ENCODE data around the gene PLEKHM2.

PLEKHM2 gene

GRCh38 chr1:15764890-15765289 lies 80.8 kb downstream of the PLEKHM2 start:
- Histone ChIP-seq H2AK5ac (ENCODE audit: low read depth, low read length) (no peak overlapping the region), H3K27ac (replicated peaks; ENCODE audit: low read length) (no peak overlapping the region), H2BK5ac (ENCODE audit: low read length) (peak overlapping the region; percentile 39), H2BK120ac (ENCODE audit: low read depth, low read length) (no peak overlapping the region), H3K4me2 (ENCODE audit: insufficient read depth, low read length, poor library complexity, severe bottlenecking) (no peak overlapping the region), H3K9me3 (replicated peaks in 1 of 2; ENCODE audit: control insufficient read depth in 2 of 2, insufficient read depth in 1 of 2, low read depth in 1 of 2, low read length in 2 of 2) (no peaks in the 10 kb centered on the region), H3K4ac (ENCODE audit: low read length) (no peak overlapping the region), H3K14ac (ENCODE audit: low read length) (peak overlapping the region; percentile 38), H2BK12ac (ENCODE audit: low read length) (no peak overlapping the region), H3K9ac (ENCODE audit: low read depth, low read length, poor library complexity) (peak overlapping the region; percentile 70), H2AFZ (ENCODE audit: low read length) (no peak overlapping the region), H3K36me3 (replicated peaks in 1 of 2; ENCODE audit: control insufficient read depth in 2 of 2, insufficient read depth in 2 of 2, low read length in 2 of 2) (peaks cover 11 to 28% of the 10 kb centered on the region in 2 donors), H3K79me1 (ENCODE audit: low read depth, low read length) (peaks cover 6% of the 10 kb centered on the region), H3K27me3 (ENCODE audit: control insufficient read depth in 3 of 3, insufficient read depth in 3 of 3, low read depth in 1 of 3, low read length in 3 of 3) (no peaks in the 10 kb centered on the region), H3K18ac (ENCODE audit: low read length) (peak overlapping the region; percentile 38), H2BK15ac (ENCODE audit: low read length) (no peak overlapping the region), H4K8ac (ENCODE audit: low read depth, low read length) (peak overlapping the region; percentile 17), H3K4me1 (ENCODE audit: control insufficient read depth in 2 of 2, insufficient read depth in 1 of 2, low read depth in 1 of 2, low read length in 2 of 2) (peaks cover 5 to 9% of the 10 kb centered on the region in 2 donors), H3K4me3 (ENCODE audit: low read length in 2 of 2) (no peak overlapping the region), H4K91ac (ENCODE audit: low read depth, low read length, poor library complexity) (no peak overlapping the region), H3K23ac (ENCODE audit: low read depth, low read length, poor library complexity) (no peak overlapping the region)
- no peak for DNase-seq (ENCODE audit: low spot score)
- no CpG with 5 or more reads among the region's 15 CpGs for WGBS, 2 donors (ENCODE audit: extremely low coverage in 2 of 2, insufficient read length in 2 of 2, insufficient replicate concordance in 1 of 2)

- no peak overlapping the region for H2BK120ac ChIP-seq (ENCODE audit: low read depth, low read length)
- H3K9ac ChIP-seq (ENCODE audit: low read depth, low read length, poor library complexity) = no peak overlapping the region
- no peak overlapping the region for H2BK12ac ChIP-seq (ENCODE audit: low read length)
- H3K4me2 ChIP-seq (ENCODE audit: insufficient read depth, low read length, poor library complexity, severe bottlenecking) = no peak overlapping the region
- H2BK15ac ChIP-seq (ENCODE audit: low read length) = no peak overlapping the region
- peaks cover 16 to 36% of the 10 kb centered on the region in 2 donors for H3K36me3 ChIP-seq (replicated peaks in 1 of 2; ENCODE audit: control insufficient read depth in 2 of 2, insufficient read depth in 2 of 2, low read length in 2 of 2)
- H3K79me1 ChIP-seq (ENCODE audit: low read depth, low read length) = peaks cover 4% of the 10 kb centered on the region
- H3K27ac ChIP-seq (replicated peaks; ENCODE audit: low read length) = no peak overlapping the region
- WGBS, 2 donors (ENCODE audit: extremely low coverage in 2 of 2, insufficient read length in 2 of 2, insufficient replicate concordance in 1 of 2) = no CpG with 5 or more reads among the region's 20 CpGs
- H4K8ac ChIP-seq (ENCODE audit: low read depth, low read length) = no peak overlapping the region
- H3K18ac ChIP-seq (ENCODE audit: low read length) = peak overlapping the region; percentile 66
- H2BK5ac ChIP-seq (ENCODE audit: low read length) = peak overlapping the region; percentile 39
- H4K91ac ChIP-seq (ENCODE audit: low read depth, low read length, poor library complexity) = no peak overlapping the region
- H3K4ac ChIP-seq (ENCODE audit: low read length) = no peak overlapping the region
- H2AK5ac ChIP-seq (ENCODE audit: low read depth, low read length) = no peak overlapping the region
- H3K4me3 ChIP-seq (ENCODE audit: low read length in 2 of 2) = no peak overlapping the region
- H3K14ac ChIP-seq (ENCODE audit: low read length) = no peak overlapping the region
- no peaks in the 10 kb centered on the region for H3K27me3 ChIP-seq (ENCODE audit: control insufficient read depth in 3 of 3, insufficient read depth in 3 of 3, low read depth in 1 of 3, low read length in 3 of 3)
- H2AFZ ChIP-seq (ENCODE audit: low read length) = no peak overlapping the region
- H3K4me1 ChIP-seq (ENCODE audit: control insufficient read depth in 2 of 2, insufficient read depth in 1 of 2, low read depth in 1 of 2, low read length in 2 of 2) = peaks cover 3 to 5% of the 10 kb centered on the region in 2 donors
- no peaks in the 10 kb centered on the region for H3K9me3 ChIP-seq (replicated peaks in 1 of 2; ENCODE audit: control insufficient read depth in 2 of 2, insufficient read depth in 1 of 2, low read depth in 1 of 2, low read length in 2 of 2)
- H3K23ac ChIP-seq (ENCODE audit: low read depth, low read length, poor library complexity) = no peak overlapping the region
- no peak for DNase-seq (ENCODE audit: low spot score)
Measured at GRCh38 chr1:15765495-15766194, 81.5 kb downstream of the PLEKHM2 start.

- Histone ChIP-seq H3K79me1 (ENCODE audit: low read depth, low read length) (peaks cover 2% of the 10 kb centered on the region), H3K14ac (ENCODE audit: low read length) (no peak overlapping the region), H3K27ac (replicated peaks; ENCODE audit: low read length) (no peak overlapping the region), H3K4me3 (ENCODE audit: low read length in 2 of 2) (no peak overlapping the region), H3K9me3 (replicated peaks in 1 of 2; ENCODE audit: control insufficient read depth in 2 of 2, insufficient read depth in 1 of 2, low read depth in 1 of 2, low read length in 2 of 2) (no peaks in the 10 kb centered on the region), H2AK5ac (ENCODE audit: low read depth, low read length) (no peak overlapping the region), H2AFZ (ENCODE audit: low read length) (no peak overlapping the region), H3K4me2 (ENCODE audit: insufficient read depth, low read length, poor library complexity, severe bottlenecking) (no peak overlapping the region), H2BK5ac (ENCODE audit: low read length) (no peak overlapping the region), H2BK15ac (ENCODE audit: low read length) (no peak overlapping the region), H3K4ac (ENCODE audit: low read length) (no peak overlapping the region), H3K4me1 (ENCODE audit: control insufficient read depth in 2 of 2, insufficient read depth in 1 of 2, low read depth in 1 of 2, low read length in 2 of 2) (no peaks in the 10 kb centered on the region), H4K8ac (ENCODE audit: low read depth, low read length) (no peak overlapping the region), H3K27me3 (ENCODE audit: control insufficient read depth in 3 of 3, insufficient read depth in 3 of 3, low read depth in 1 of 3, low read length in 3 of 3) (no peaks in the 10 kb centered on the region), H3K9ac (ENCODE audit: low read depth, low read length, poor library complexity) (no peak overlapping the region), H2BK120ac (ENCODE audit: low read depth, low read length) (no peak overlapping the region), H3K36me3 (replicated peaks in 1 of 2; ENCODE audit: control insufficient read depth in 2 of 2, insufficient read depth in 2 of 2, low read length in 2 of 2) (peaks cover 21 to 51% of the 10 kb centered on the region in 2 donors), H4K91ac (ENCODE audit: low read depth, low read length, poor library complexity) (no peak overlapping the region), H3K18ac (ENCODE audit: low read length) (no peak overlapping the region), H3K23ac (ENCODE audit: low read depth, low read length, poor library complexity) (no peak overlapping the region), H2BK12ac (ENCODE audit: low read length) (no peak overlapping the region)
- no peak for DNase-seq (ENCODE audit: low spot score)
- WGBS, 2 donors (ENCODE audit: extremely low coverage in 2 of 2, insufficient read length in 2 of 2, insufficient replicate concordance in 1 of 2) = no CpG with 5 or more reads among the region's 5 CpGs
Measured at GRCh38 chr1:15767941-15768340, 83.8 kb downstream of the PLEKHM2 start.

GRCh38 chr1:15768388-15768787 lies 84.3 kb downstream of the PLEKHM2 start:
- no peak overlapping the region for H3K4me3 ChIP-seq (ENCODE audit: low read length in 2 of 2)
- H3K9ac ChIP-seq (ENCODE audit: low read depth, low read length, poor library complexity) = no peak overlapping the region
- WGBS, 2 donors (ENCODE audit: extremely low coverage in 2 of 2, insufficient read length in 2 of 2, insufficient replicate concordance in 1 of 2) = no CpG with 5 or more reads among the region's 7 CpGs
- no peak overlapping the region for H3K4me2 ChIP-seq (ENCODE audit: insufficient read depth, low read length, poor library complexity, severe bottlenecking)
- no peak overlapping the region for H3K27ac ChIP-seq (replicated peaks; ENCODE audit: low read length)
- no peak overlapping the region for H2AK5ac ChIP-seq (ENCODE audit: low read depth, low read length)
- peak overlapping the region; percentile 38 for H3K18ac ChIP-seq (ENCODE audit: low read length)
- DNase-seq (ENCODE audit: low spot score) = no peak
- H3K14ac ChIP-seq (ENCODE audit: low read length) = peak overlapping the region; percentile 17
- H2BK120ac ChIP-seq (ENCODE audit: low read depth, low read length) = no peak overlapping the region
- no peak overlapping the region for H4K91ac ChIP-seq (ENCODE audit: low read depth, low read length, poor library complexity)
- no peak overlapping the region for H2BK15ac ChIP-seq (ENCODE audit: low read length)
- H3K4me1 ChIP-seq (ENCODE audit: control insufficient read depth in 2 of 2, insufficient read depth in 1 of 2, low read depth in 1 of 2, low read length in 2 of 2) = no peaks in the 10 kb centered on the region
- no peak overlapping the region for H2BK12ac ChIP-seq (ENCODE audit: low read length)
- H3K36me3 ChIP-seq (replicated peaks in 1 of 2; ENCODE audit: control insufficient read depth in 2 of 2, insufficient read depth in 2 of 2, low read length in 2 of 2) = peaks cover 21 to 52% of the 10 kb centered on the region in 2 donors
- peaks cover 2% of the 10 kb centered on the region for H3K79me1 ChIP-seq (ENCODE audit: low read depth, low read length)
- no peak overlapping the region for H2AFZ ChIP-seq (ENCODE audit: low read length)
- H4K8ac ChIP-seq (ENCODE audit: low read depth, low read length) = no peak overlapping the region
- no peaks in the 10 kb centered on the region for H3K9me3 ChIP-seq (replicated peaks in 1 of 2; ENCODE audit: control insufficient read depth in 2 of 2, insufficient read depth in 1 of 2, low read depth in 1 of 2, low read length in 2 of 2)
- H3K27me3 ChIP-seq (ENCODE audit: control insufficient read depth in 3 of 3, insufficient read depth in 3 of 3, low read depth in 1 of 3, low read length in 3 of 3) = no peaks in the 10 kb centered on the region
- no peak overlapping the region for H2BK5ac ChIP-seq (ENCODE audit: low read length)
- H3K23ac ChIP-seq (ENCODE audit: low read depth, low read length, poor library complexity) = no peak overlapping the region
- no peak overlapping the region for H3K4ac ChIP-seq (ENCODE audit: low read length)
